Superior temporal gyrus (tissue), 1 donor: ENCODE data around the gene SLC6A20.
A peak's percentile ranks its signal among the peaks of the same experiment; 100 is the strongest.

Experiments used
- DNase-seq: peaks from one replicate; pipeline ENCODE4 v3.0.0-alpha.2; 2016; ENCODE audit errors: extremely low spot score

Gene SLC6A20

GRCh38 chr3:45778761-45779201, 17.6 kb downstream of the SLC6A20 start:
- no peak for DNase-seq

- DNase-seq: no peak
Observed at GRCh38 chr3:45777746-45778386, 18.5 kb downstream of the SLC6A20 start.

GRCh38 chr3:45777111-45777745, 19.1 kb downstream of the SLC6A20 start:
- DNase-seq: no peak

GRCh38 chr3:45776611-45777010, 19.7 kb downstream of the SLC6A20 start:
- no peak for DNase-seq

- DNase-seq: no peak
Observed at GRCh38 chr3:45776301-45776595, 20.1 kb downstream of the SLC6A20 start.

GRCh38 chr3:45775571-45776300, 20.6 kb downstream of the SLC6A20 start:
- DNase-seq: no peak

GRCh38 chr3:45774581-45775521, 21.5 kb downstream of the SLC6A20 start:
- no peak for DNase-seq

- no peak for DNase-seq
Observed at GRCh38 chr3:45773714-45774449, 22.5 kb downstream of the SLC6A20 start.

- DNase-seq: no peak
Observed at GRCh38 chr3:45773072-45773471, 23.3 kb downstream of the SLC6A20 start.

- no peak for DNase-seq
Observed at GRCh38 chr3:45772341-45773035, 23.8 kb downstream of the SLC6A20 start.

- no peak for DNase-seq
Observed at GRCh38 chr3:45771831-45772230, 24.5 kb downstream of the SLC6A20 start.

- DNase-seq: no peak
Observed at GRCh38 chr3:45771166-45771775, 25.1 kb downstream of the SLC6A20 start.

GRCh38 chr3:45765958-45766357, 30.4 kb downstream of the SLC6A20 start:
- DNase-seq: no peak

- DNase-seq: no peak
Observed at GRCh38 chr3:45765266-45765851, 31.0 kb downstream of the SLC6A20 start.

- DNase-seq: no peak
Observed at GRCh38 chr3:45763303-45763675, 33.0 kb downstream of the SLC6A20 start.

- DNase-seq: no peak
Observed at GRCh38 chr3:45762647-45763302, 33.6 kb downstream of the SLC6A20 start.

GRCh38 chr3:45761831-45762230, 34.5 kb downstream of the SLC6A20 start:
- no peak for DNase-seq

GRCh38 chr3:45760878-45761711, 35.2 kb downstream of the SLC6A20 start:
- DNase-seq: peak; percentile 50
